IPS-20b (cell line): ENCODE results near the gene PRRG3.
A peak's percentile ranks its signal among the peaks of the same experiment; 100 is the strongest.
"Not testable (repeated sequence)": the region's sequence is repeated elsewhere in the genome, so short reads cannot be mapped to it uniquely, and the experiment has no call there.

Source experiments
- H3K27ac ChIP-seq: one replicate; pipeline ENCODE4 v1.5.1; 2013; ENCODE audit warnings: low read length
- H3K27me3 ChIP-seq: 2 replicates; pipeline ENCODE4 v1.6.1; 2013; ENCODE audit warnings: mild to moderate bottlenecking, low read length, inconsistent platforms; ENCODE audit not compliant: insufficient read depth
- H3K36me3 ChIP-seq: 2 replicates; pipeline ENCODE4 v1.6.1; 2013; ENCODE audit warnings: low read depth, mild to moderate bottlenecking, inconsistent platforms, low read length, moderate library complexity; ENCODE audit not compliant: insufficient read depth
- H3K4me1 ChIP-seq: 2 replicates; pipeline ENCODE4 v1.6.1; 2013; ENCODE audit warnings: mild to moderate bottlenecking, control low read depth, inconsistent platforms, low read length, moderate library complexity; ENCODE audit not compliant: insufficient read depth
- H3K4me3 ChIP-seq: 2 replicates; pipeline ENCODE4 v1.5.1; 2013; ENCODE audit warnings: mild to moderate bottlenecking, low read length, inconsistent platforms
- H3K9ac ChIP-seq: 2 replicates; pipeline ENCODE4 v1.6.1; 2013; ENCODE audit warnings: low read depth, mild to moderate bottlenecking, inconsistent platforms, low read length, moderate library complexity
- H3K9me3 ChIP-seq: 2 replicates; pipeline ENCODE4 v1.6.1; 2013; ENCODE audit warnings: mild to moderate bottlenecking, low read depth, low read length, inconsistent platforms; ENCODE audit not compliant: insufficient read depth

PRRG3 gene

GRCh38 chrX:151694661-151695582 is at the start of gene PRRG3:
Gene PRRG3 (plus strand): TSS chrX:151695458. CDS start chrX:151698815, 3,357 bp downstream.
- Histone ChIP-seq H3K27ac (no peak within 1 kb of the TSS), H3K9ac (no peak within 1 kb of the TSS), H3K4me3 (peak within 1 kb of the TSS; percentile 62), H3K36me3 (no peaks in the 10 kb centered on the region), H3K9me3 (no peaks in the 10 kb centered on the region), H3K4me1 (peaks cover 3% of the 10 kb centered on the region; the same call in 1 of the 2 replicates), H3K27me3 (peaks cover 26% of the 10 kb centered on the region)

DNA sequence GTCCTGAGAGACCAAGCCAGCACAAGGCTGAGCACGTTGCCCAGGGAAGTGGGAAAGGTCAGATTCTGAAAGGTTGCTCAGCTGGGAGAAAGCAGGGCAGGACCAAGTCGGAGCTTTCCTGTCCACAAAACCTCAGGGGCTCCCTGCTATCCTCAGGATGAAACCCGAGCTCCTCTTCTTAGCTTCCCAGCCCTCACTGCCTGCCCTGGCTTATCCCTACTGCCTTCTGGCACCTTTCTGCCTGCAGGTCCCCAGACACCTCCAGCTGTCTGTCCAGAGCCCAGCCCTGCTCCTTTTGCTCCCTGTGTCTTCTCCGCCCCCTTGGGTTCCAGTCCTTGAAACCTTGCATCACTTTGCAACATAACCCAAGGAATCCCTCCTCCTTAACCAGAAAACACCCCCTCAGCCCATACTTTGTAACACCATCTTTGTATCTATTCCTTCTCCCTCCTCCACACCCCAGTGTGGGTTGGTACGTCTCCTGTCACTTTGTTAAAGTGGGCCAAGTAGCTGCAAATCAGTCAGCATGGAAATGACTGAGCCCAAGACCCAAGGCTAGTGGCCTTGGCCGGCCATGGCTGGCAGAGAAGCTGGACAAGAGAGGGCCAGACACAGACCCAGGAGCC is 20.0 kb upstream of the PRRG3 start:
- no peaks in the 10 kb centered on the region for H3K9me3 ChIP-seq
- no peaks in the 10 kb centered on the region for H3K4me1 ChIP-seq
- H3K4me3 ChIP-seq: no peak overlapping the region
- H3K27me3 ChIP-seq: no peaks in the 10 kb centered on the region
- H3K9ac ChIP-seq: no peak overlapping the region
- no peak overlapping the region for H3K27ac ChIP-seq
- no peaks in the 10 kb centered on the region for H3K36me3 ChIP-seq

DNA sequence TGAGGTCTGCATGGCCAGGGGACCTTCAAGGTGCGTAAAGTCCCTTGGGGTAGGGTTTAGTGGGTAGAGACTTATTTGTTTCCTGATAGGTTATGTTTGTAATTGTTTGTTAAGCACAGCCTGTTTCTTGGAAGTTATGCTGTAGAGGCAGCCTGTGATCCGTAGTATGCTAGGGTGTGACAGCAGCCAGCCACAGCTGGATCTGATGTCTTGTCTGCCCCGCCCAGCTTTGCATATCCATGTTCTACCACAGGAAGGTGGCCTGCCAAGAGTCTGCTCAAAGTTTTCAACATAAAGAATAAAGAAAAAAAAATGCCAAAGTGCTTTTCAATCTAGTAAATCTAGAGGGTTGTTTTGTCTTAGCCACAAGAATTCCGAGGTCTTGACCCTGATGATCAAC is 19.1 kb upstream of the PRRG3 start:
- Histone ChIP-seq H3K4me3 (no peak overlapping the region), H3K9me3 (no peaks in the 10 kb centered on the region), H3K4me1 (no peaks in the 10 kb centered on the region), H3K27me3 (no peaks in the 10 kb centered on the region), H3K9ac (no peak overlapping the region), H3K36me3 (no peaks in the 10 kb centered on the region), H3K27ac (no peak overlapping the region)

- H3K9ac ChIP-seq: no peak overlapping the region
- no peaks in the 10 kb centered on the region for H3K36me3 ChIP-seq
- no peaks in the 10 kb centered on the region for H3K27me3 ChIP-seq
- H3K27ac ChIP-seq: no peak overlapping the region
- H3K9me3 ChIP-seq: no peaks in the 10 kb centered on the region
- H3K4me3 ChIP-seq: no peak overlapping the region
- no peaks in the 10 kb centered on the region for H3K4me1 ChIP-seq
These were observed 15.4 kb upstream of the PRRG3 start for GRCh38 chrX:151679798-151680402.

GRCh38 chrX:151680805-151681204 is 14.5 kb upstream of the PRRG3 start:
- Histone ChIP-seq H3K4me1 (no peaks in the 10 kb centered on the region), H3K9ac (no peak overlapping the region), H3K27me3 (no peaks in the 10 kb centered on the region), H3K27ac (no peak overlapping the region), H3K4me3 (no peak overlapping the region), H3K36me3 (no peaks in the 10 kb centered on the region), H3K9me3 (no peaks in the 10 kb centered on the region)

DNA sequence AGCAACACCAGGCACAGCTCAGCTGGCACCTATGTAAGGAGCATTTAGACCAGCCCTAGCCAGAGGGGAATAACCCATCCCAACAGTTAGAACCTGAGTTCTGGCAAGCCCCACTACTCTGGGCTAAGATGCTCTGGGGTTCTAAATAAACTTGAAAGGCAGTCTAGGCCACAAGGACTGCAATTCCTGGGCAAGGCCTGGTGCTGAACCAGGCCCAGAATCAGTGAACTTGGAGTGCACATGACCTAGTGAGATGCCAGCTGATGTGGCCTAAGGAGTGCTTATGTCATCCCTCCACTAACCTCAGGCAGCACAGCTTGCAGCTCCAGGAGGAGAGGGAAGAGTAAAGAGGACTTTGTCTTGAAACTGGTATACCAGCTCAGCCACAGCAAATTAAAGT is 7.6 kb upstream of the PRRG3 start:
- H3K36me3 ChIP-seq: no peaks in the 10 kb centered on the region
- no peak overlapping the region for H3K9ac ChIP-seq
- H3K4me1 ChIP-seq: no peaks in the 10 kb centered on the region
- no peak overlapping the region for H3K27ac ChIP-seq
- H3K9me3 ChIP-seq: no peaks in the 10 kb centered on the region
- no peak overlapping the region for H3K4me3 ChIP-seq
- no peaks in the 10 kb centered on the region for H3K27me3 ChIP-seq

GRCh38 chrX:151688695-151689094 is 6.6 kb upstream of the PRRG3 start:
- no peak overlapping the region for H3K27ac ChIP-seq

DNA sequence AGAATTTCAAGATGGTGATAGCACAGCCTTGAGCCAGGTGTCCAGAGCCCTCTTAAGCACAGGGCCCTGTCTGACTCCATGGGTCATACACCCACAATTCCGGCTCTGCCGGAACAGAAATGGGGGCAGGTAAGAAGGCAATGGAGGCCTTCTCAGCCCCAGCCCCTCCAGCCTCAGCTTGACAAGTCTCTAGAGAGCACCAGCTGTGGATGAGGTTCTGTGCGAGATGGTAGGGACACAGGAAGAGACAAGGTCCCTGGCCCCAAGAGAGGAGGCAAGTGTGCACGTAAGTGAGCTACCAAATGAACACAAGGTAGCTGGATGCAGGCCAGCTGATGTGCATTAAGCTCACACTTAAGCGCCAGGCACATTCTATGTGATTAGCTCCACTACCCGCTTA is 2.4 kb upstream of the PRRG3 start:
- H3K36me3 ChIP-seq: no peaks in the 10 kb centered on the region
- peaks cover 26% of the 10 kb centered on the region for H3K27me3 ChIP-seq
- no peaks in the 10 kb centered on the region for H3K9me3 ChIP-seq
- peaks cover 3% of the 10 kb centered on the region; the same call in 1 of the 2 replicates for H3K4me1 ChIP-seq
- H3K4me3 ChIP-seq: no peak overlapping the region
- no peak overlapping the region for H3K9ac ChIP-seq
- H3K27ac ChIP-seq: no peak overlapping the region

More at GRCh38 chrX:151688695-151689094, 6.6 kb upstream of the PRRG3 start:
- Histone ChIP-seq H3K9ac (no peak overlapping the region), H3K27me3 (peaks cover 4% of the 10 kb centered on the region; the same call in 1 of the 2 replicates), H3K4me1 (no peaks in the 10 kb centered on the region), H3K4me3 (no peak overlapping the region), H3K9me3 (no peaks in the 10 kb centered on the region), H3K36me3 (no peaks in the 10 kb centered on the region)

- Histone ChIP-seq H3K9me3 (no peaks in the 10 kb centered on the region), H3K9ac (no peak overlapping the region), H3K27me3 (peaks cover 26% of the 10 kb centered on the region), H3K4me3 (peak overlapping the region; percentile 55; the same call in 1 of the 2 replicates), H3K27ac (no peak overlapping the region), H3K4me1 (peaks cover 3% of the 10 kb centered on the region; the same call in 1 of the 2 replicates), H3K36me3 (no peaks in the 10 kb centered on the region)
These were observed 1.1 kb upstream of the PRRG3 start for GRCh38 chrX:151694121-151694520.

- H3K36me3 ChIP-seq: no peaks in the 10 kb centered on the region
These were observed 504 bp downstream of the PRRG3 start for GRCh38 chrX:151695583-151696340.

DNA sequence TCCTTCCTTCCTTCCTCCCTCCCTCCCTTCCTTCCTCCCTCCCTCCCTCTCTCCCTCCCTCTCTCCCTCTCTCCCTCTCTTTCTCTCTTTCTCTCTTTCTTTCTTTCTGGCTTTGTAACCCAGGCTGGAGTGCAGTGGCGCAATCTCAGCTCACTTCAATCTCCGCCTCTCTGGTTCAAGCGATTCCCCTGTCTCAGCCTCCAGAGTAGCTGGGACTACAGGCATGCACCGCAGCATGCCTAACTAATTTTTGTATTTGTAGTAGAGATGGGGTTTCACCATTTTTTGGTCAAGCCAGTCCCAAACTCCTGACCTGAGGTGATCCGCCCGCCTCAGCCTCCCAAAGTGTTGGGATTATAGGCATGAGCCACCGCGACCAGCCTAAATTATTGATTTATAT is 1.8 kb downstream of the PRRG3 start:
- not testable (repeated sequence) for H3K36me3 ChIP-seq, H3K4me1 ChIP-seq, H3K27ac ChIP-seq, H3K4me3 ChIP-seq, H3K9me3 ChIP-seq, H3K9ac ChIP-seq
- peaks cover 26% of the 10 kb centered on the region for H3K27me3 ChIP-seq

More at GRCh38 chrX:151695583-151696340, 504 bp downstream of the PRRG3 start:
- Histone ChIP-seq H3K4me3 (peak overlapping the region; percentile 62), H3K27me3 (peaks cover 26% of the 10 kb centered on the region), H3K27ac (no peak overlapping the region), H3K9me3 (no peaks in the 10 kb centered on the region), H3K4me1 (peaks cover 3% of the 10 kb centered on the region; the same call in 1 of the 2 replicates), H3K9ac (no peak overlapping the region)
